Fibroblast of skin of scalp (primary cell): ENCODE data around the gene CHSY1.

Source experiments
- DNase-seq: peaks from one replicate; pipeline ENCODE4 v3.0.0-alpha.2; 2013

CHSY1 gene

DNA sequence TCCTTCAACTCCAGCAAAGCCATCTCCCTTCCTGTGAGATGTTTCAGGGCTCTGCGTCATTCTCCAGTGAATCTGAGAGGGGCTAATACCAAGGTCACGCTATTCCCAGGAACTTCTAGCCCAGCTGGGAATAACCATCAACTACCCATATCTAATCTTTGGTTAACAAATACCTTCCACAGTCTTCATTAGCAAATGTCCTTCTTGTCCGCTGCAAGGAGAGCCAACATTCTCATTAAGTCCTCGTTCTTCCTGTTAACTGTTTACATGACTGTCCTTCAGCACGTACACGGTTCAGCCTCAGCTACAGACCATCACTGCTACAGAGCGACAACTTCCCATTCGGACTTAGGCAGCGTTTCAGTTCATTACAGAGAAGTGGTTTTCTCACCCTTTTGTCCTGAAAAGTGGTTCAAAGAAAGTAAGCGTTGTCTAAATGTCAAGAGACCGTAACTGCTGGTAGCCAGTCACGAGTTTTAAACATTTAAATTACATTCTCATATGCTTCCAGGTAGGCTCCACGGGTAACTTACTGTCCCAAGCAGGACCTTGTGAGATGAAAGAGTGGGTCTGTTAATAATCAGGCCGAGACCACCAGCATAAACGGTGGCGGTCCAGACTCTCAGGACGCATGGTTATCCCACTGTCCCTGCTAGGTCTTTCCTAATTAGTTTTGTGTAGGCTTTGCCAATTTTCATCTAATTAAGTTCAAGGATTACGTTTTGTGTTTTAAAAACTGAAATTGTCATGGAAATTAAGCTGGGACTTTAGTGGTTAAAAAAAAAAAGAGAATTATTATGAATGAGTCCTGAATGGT, 63.8 kb downstream of the CHSY1 start:
- peak; percentile 67 for DNase-seq

DNA sequence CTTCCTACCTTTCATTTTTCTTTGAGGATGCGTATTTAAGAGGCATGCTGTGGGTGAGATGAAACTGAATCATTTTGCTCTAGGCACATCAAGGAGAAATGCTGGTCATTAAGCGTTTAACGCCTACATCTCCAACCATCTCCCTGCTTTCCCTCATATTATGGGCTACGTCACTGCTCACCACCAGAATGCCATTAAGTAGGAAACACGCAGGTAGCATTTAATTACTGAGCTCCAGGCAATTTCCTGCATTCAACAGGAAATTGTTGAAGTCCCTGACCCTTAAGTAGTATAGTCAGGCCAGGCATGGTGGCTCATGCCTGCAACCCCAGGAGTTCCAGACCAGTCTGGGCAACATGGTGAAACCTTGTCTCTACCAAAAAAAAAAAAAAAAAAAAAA, 66.1 kb downstream of the CHSY1 start:
- DNase-seq = no peak

- no peak for DNase-seq
Measured at GRCh38 chr15:101185336-101185735, 66.5 kb downstream of the CHSY1 start.

DNA sequence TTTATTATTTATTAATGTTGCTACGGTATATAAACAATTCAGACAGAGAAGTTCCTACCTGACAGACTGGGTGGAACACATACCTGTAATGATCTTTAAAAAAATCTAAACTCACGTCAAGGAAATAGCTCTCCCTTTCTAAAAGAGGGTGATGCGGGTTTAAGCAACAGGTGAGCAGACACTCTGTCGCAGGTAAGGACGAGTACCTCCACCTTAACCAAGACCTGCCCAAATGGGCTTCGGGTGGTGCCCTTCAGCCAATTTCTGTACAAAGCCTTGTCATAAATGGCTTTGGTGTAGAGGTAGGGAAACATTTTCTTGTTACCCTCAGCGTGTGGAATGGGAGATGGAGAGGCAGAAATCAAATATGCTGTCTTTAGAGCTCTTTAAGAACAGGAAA, 67.0 kb downstream of the CHSY1 start:
- DNase-seq = no peak

- no peak for DNase-seq
Measured at GRCh38 chr15:101183931-101184305, 67.9 kb downstream of the CHSY1 start.

DNA sequence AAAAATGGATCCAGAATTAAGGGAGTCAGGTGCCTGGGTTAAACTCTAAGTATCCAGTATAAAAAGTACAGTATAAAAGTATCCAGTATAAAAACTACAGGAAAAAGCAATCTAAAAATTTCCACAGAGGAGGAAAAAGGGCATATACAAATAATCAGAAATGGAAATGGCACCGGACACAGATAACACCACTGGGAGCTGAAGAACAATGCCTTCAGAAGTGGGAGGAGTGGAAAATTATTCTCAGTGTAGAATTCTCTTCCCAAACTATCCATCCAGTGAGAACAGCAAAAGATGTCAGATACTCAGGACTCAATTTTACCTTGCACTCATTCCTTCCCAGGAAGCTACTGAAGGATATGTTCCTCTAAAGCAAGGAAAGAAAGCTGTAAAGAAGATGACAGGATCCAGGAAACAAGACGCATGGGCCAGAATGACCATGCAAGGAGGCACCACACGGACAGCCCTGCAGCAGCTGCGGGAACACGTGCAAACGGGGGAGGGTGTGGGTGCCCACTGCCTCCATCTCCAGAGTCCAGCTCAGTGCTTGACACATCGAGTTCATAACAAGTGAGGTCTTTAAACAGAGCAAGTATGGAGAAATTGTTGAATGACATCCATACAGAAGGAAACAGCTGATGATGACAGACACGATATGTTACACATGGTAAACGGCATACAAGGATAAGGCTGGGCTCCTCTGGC, 68.5 kb downstream of the CHSY1 start:
- no peak for DNase-seq

DNA sequence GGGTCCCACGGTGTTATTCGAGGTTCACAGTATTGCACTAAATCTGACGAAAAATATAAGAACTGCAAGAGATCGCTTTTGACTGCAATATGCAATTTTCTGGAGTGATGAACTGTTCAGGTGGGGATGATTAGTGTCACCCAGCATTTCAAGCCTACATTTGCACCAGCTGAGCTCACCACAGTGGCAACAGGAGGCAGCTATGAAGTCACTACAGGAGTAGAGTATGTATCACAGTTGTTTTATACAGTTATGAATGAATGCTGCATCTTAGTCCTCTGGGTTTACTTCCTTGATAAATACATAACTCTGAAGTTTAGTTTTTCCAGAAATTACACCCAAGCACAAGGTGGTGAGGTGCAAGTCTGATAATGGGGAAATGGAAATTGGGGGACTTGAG, 69.6 kb downstream of the CHSY1 start:
- DNase-seq = no peak

- no peak for DNase-seq
Measured at GRCh38 chr15:101181349-101181748, 70.5 kb downstream of the CHSY1 start.

DNA sequence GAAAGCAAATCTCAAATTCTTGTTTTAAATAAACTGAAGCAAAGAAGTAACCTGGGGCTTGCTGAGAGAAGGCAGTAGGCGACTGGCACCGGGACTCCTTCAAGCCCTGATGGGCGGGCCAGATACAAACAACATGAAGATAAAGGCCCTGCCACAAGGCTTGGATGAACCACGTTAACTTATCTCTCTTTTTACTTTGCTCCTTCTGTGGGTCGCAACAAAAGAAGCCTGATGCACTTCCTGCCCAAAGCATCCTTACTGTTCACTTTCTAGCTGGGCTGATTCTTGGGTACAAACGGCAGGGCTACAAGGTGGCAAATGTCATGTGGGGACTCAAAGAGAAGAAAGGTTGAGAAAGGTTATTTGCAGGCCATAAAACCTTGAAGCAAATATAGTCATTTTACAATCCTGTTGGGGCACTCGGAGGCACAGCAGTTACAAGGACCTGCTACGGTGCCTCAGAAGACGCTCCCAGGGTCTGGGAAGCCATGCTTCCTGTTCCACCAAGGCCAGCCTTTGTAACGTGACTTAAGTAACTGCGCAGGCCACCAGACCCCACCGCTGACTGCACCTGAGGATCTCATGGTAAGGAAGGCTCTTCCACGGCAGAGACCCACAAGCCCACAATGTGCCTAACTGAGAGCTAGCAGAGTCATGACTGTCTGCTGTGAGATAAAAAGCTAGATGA, 71.1 kb downstream of the CHSY1 start:
- no peak for DNase-seq

DNA sequence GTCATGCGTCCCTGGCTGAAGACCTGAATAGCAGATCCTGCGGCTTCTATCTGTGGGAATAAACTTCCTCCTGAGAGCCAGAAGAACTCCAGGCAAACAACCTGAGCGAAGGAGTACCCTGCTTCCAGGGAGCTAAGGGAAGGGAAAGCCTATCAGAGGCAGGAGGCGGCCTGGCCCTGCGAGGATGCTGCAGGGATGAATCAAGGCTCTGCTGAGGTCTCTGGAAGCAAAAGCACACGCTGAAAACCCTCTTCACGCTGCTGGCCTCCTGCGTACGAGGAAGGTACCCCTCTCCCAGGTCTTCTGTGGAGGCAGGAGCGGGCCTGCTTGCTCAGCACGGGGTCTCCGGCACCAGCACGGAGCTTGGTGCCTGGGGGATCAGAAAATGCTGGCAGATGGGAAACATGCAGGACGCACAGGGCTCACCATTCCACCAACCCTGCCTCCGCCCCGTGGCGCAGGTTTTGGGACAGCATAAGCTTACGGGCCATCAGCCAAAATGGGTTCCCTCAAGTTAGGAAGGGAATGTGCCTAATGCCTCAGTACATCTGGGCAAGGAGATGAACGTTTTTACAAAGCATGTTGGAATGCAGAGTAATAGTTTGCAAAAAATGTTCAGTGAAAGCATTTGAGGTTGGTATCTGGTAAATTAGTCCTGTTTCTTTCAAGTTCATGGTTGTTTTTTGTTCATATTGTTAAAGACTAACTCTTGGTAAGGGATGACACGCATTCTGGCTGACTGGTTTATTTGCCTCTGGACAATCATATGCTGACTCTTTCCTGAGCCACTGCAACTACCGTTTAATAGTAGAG, 72.3 kb downstream of the CHSY1 start:
- peak; percentile 74 for DNase-seq

- no peak for DNase-seq
Measured at GRCh38 chr15:101178931-101179330, 72.9 kb downstream of the CHSY1 start.

GRCh38 chr15:101178479-101178878, 73.4 kb downstream of the CHSY1 start:
- DNase-seq = no peak

DNA sequence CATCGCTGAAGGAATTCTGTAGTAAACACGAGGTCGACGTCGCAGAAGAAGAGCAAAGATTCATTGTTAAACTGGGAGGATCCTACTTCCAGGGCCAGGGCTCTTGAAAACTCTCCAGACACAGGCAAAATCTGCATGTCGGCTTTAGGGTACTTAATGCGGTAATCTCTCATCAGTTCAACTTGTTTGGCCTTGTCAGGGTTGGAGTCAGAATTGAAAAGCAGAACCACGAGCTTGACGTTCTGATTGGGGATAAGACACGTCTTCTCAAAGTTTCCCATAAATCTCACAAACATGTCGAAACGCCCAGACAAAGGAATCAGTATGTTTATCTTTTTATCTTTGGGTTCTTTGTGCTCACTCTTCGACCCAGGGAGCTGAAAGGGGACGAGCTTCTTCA, 74.0 kb downstream of the CHSY1 start:
- DNase-seq = no peak

DNA sequence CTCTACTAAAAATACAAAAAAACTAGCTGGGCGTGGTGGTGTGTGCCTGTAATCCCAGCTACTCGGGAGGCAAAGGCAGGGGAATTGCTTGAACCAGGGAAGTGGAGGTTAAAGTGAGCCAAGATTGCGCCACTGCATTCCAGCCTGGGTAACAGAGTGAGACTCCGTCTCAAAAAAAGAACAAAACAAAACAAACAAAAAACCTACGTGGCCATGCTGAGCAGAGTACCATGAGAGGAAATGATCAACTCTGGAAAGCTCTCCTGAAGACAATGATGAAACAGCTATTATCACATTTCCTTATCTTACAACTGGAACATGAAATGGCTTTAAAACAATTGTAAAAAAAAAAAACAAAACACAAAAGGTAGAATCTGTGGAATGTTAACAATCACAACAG, 75.2 kb downstream of the CHSY1 start:
- no peak for DNase-seq

DNA sequence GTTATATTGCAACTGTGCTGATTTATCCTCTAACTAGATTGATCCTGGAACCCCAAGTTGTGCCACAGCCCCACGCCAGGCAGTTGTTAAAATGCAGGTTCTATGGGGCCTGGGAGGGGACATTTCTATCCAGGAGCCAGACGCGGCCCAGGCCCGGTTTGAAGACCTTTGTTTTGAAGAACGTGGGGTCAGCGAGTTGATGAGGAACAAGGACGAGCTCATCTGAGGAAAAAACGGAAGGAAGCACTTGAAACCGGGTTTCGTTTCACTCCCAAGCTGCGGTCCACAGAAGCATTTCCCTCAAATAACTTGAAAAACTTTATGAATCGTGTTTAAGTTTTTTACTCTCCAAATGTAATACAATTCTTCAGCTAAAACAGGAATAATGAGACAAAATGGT, 76.4 kb downstream of the CHSY1 start:
- no peak for DNase-seq

DNA sequence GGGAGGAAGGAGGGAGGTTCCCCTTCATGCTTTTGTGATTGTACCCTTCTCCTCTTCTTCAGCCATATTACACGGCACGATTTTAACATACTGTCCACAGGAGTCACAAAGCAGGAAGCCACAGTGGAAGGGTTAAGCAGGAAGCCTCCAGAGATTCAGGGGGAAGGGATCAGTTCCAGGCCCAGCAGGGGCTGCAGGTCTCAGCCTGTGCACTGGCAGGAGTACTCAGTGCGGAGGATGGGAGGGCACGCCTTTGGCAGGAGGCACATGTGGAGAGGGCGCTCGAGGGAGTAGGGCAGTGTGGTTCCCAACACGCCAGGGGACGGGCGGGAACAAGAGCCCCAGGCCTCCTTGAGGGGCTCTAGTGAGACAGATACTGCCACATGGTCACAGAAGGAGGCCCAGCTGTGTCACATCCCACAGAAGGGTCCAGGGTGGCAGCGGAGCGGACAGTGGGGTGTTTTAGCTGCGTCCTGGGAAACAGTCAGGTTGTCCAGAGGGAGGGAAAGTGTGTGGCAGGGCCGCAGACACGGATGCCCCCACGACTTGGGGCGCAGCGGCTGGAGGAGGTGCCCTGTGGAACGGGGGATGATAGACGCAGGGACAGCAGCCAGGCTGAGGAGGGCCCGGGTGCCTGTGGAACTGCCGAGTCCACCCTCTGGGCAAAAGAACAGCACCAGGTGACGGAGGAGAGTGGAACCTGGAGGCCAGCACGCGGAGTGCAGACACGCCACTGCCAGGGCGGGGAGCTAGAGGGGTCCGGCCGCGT, 77.5 kb downstream of the CHSY1 start:
- DNase-seq = no peak

DNA sequence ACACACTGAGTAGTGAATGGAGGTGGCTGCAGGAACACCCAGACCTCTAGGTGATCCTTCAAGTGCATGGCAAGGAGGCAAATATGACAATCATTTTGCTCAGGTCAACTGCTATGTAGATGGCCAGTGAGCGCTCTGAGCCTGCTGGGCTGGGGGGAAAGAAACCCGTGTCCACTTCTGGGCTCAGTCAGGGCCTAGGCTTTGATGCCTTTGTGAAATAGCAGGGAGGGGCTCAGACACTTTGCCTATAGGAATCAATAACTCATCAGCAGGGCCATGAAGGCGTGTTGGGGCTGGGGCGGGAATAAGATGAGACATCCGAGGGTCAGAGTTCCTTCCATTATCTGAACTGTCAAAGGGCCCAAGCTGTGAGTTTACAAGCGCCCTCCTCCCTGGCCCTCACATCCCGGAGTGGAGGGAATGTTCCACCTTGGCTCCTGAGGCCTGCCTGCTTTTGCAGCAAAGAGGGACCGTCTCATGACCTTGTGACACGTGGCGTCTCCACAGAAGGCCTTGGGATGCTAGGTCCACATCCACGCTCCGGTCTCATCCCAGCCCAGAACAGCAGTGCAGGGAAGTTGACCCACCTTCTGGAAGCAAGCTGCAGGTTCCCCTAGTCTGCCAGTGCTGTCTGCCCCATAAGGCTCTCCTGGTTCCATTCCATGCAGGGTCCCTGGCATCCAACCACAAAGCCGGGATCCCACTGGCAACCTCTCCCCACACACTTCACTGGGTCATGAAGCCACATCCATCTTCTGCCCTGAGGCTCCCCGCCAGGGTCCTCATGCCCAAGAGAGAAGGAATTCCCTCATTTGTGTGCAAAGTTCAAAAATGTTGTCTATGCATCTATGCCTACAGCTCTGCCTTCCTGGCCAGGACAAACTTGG, 78.4 kb downstream of the CHSY1 start:
- no peak for DNase-seq

DNA sequence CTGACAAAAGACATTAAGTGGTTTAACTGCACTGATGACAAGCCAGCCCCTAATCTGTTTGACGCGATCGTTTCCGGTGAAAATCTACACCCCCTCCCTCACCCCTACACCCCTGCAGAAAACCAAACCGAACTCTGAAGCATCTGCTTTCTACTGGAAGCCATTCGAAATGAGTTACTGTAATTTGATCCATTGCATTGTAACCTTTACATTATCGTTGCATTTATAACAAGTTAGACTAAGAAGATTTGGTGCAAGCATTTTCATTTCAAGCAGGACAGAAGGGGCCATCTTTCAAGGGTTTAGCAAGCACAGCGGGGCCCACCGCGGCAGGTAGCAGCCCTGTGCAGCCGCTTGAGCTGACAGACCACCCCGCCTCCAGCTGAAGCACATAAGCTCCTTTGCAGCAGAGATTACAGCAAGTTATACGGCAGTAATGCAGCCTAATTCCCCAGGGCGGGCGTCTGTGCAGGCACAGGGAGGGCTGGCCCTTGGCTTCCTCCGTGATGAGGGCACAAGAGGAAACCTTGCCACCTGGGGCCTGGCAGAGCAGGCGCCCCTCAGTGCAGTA, 79.3 kb downstream of the CHSY1 start:
- DNase-seq = peak; percentile 35

DNA sequence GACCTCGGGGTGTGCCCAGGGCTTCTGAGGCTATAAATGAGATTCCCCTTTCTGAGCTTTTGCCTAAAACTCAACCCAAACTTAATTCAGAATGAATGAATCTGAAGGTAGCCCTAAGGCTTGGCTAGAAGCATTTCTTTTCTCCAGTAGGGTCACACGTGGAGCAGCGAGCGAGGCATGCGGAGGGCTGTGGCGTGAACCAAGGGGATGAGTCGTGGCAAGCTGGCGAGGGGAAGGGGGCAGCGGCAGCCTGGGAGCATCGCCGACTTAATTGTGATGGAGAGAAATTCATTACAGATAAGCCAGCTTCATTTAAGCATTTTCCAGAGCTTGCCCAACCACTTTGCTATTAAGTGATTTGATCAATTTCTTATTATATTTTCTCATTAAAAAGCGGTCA, 79.9 kb downstream of the CHSY1 start:
- DNase-seq = no peak

GRCh38 chr15:101170568-101171350, 81.1 kb downstream of the CHSY1 start:
- DNase-seq = peak; percentile 59
